Smooth muscle cell (in vitro differentiated cells): Measurements from ENCODE around the gene SLTM. TPM values are rescaled to one million over a fixed set of nuclear protein-coding genes. Genes with fewer than 3 reads are reported as not detected.
A peak's percentile ranks its signal among the peaks of the same experiment; 100 is the strongest.
"Not testable (repeated sequence)": the region's sequence is repeated elsewhere in the genome, so short reads cannot be mapped to it uniquely, and the experiment has no call there.

ENCODE experiments used
- DNase-seq: peaks from one replicate; lab custom pipeline; 2025; ENCODE audit not compliant: unreplicated experiment; lab: John Stamatoyannopoulos, UW
- H2AFZ ChIP-seq: fragments of 200-600 bp; sonication (generic); 2 replicates; pipeline ENCODE4 v1.6.0; 2016; ENCODE audit warnings: antibody characterized with exemption, low read depth, mild to moderate bottlenecking
- H3F3A ChIP-seq: fragments of 200-600 bp; sonication (generic); 2 replicates; pipeline ENCODE4 v1.6.0; 2017; ENCODE audit warnings: antibody characterized with exemption, low read depth
- H3K27ac ChIP-seq: fragments of 200-600 bp; sonication (generic); 2 replicates; pipeline ENCODE4 v1.5.1; 2016; ENCODE audit warnings: low read depth, mild to moderate bottlenecking
- H3K27me3 ChIP-seq: fragments of 200-600 bp; sonication (generic); 2 replicates; pipeline ENCODE4 v1.6.1; 2016; ENCODE audit warnings: low read depth, mild to moderate bottlenecking
- H3K36me3 ChIP-seq: fragments of 200-600 bp; sonication (generic); 2 replicates; pipeline ENCODE4 v1.5.1; 2016; ENCODE audit warnings: low read depth
- H3K4me1 ChIP-seq: fragments of 200-600 bp; sonication (generic); 2 replicates; pipeline ENCODE4 v1.5.1; 2016; ENCODE audit warnings: low read depth
- H3K4me2 ChIP-seq: fragments of 200-600 bp; sonication (generic); 2 replicates; pipeline ENCODE4 v1.6.0; 2016; ENCODE audit warnings: mild to moderate bottlenecking
- H3K4me3 ChIP-seq: fragments of 200-600 bp; sonication (generic); 2 replicates; pipeline ENCODE4 v1.5.1; 2016; ENCODE audit warnings: mild to moderate bottlenecking
- H3K79me2 ChIP-seq: fragments of 200-600 bp; sonication (generic); 2 replicates; pipeline ENCODE4 v1.6.0; 2016; ENCODE audit warnings: low read depth, mild to moderate bottlenecking
- H3K9ac ChIP-seq: fragments of 200-600 bp; sonication (generic); 2 replicates; pipeline ENCODE4 v1.6.0; 2016; ENCODE audit warnings: low read depth
- H3K9me3 ChIP-seq: fragments of 200-600 bp; sonication (generic); replicated peaks from 2 replicates; pipeline ENCODE4 v1.5.1; 2016; ENCODE audit warnings: low read depth
- H4K20me1 ChIP-seq: fragments of 200-600 bp; sonication (generic); 2 replicates; pipeline ENCODE4 v1.6.0; 2016; ENCODE audit warnings: low read depth
- WGBS: methylation state at CpG from one replicate; pipeline ENCODE4 v1.1.7; 2016; ENCODE audit warnings: low lambda C conversion rate; 5-methylcytosine and 5-hydroxymethylcytosine counted together
- polyA plus RNA-seq: library from polyadenylated mRNA; unstranded; fragments of >200 nt; fragmentation: Nextera tagmentation; extraction: Ambion mirVana; gene quantifications from 2 replicates; pipeline ENCODE4 v1.2.1, GENCODE V29; 2016
- total RNA-seq: library from RNA; depleted of rRNA; stranded (reverse); fragments of >200 nt; gene quantifications from 2 replicates; pipeline ENCODE4 v1.2.3, GENCODE V29; 2014
- TF ChIP-seq, protein P1 (sequence below): fragments of 200-600 bp; sonication (generic); IDR thresholded peaks from 2 replicates; pipeline ENCODE4 v1.5.1; 2017; ENCODE audit warnings: borderline replicate concordance, mild to moderate bottlenecking, antibody characterized with exemption; ENCODE audit not compliant: insufficient read depth, poor library complexity, severe bottlenecking

Gene SLTM
- total and polyA plus RNA-seq, 2 experiments from 2014 or later, result 43.8 to 56.8 TPM

DNA sequence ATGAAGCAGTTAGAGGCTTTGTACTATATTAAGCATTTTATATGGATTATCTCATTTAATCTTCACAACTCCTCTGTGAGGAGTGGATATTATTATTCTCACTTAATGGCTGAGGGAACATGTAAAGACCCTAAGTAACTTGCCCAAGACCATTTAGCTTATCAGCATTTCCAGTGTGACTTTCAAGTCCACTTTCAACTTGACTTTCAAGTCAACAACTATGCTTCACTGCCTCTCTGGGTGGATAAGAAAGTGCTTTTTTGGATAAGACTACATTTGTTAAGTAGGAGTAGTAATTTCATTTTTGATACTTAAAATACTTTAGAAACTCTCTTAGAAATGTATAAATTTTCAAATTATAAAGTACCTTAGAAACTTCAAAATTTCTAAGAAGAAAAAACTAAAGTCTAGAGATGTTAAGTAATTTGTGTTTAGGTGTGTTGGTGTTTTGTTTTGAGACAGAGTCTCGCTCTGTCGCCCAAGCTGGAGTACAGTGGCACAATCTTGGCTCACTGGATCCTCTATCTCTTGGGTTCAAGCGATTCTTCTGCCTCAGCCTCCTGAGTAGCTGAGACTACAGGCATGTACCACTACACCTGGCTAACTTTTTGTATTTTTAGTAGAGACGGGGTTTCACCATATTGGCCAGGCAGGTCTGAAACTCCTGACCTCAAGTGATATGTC lies 90.6 kb downstream of the SLTM start:
- Histone ChIP-seq H3K36me3 (no peaks in the 10 kb centered on the region), H3K9me3 (no peaks in the 10 kb centered on the region), H3K4me2 (no peak overlapping the region), H4K20me1 (no peaks in the 10 kb centered on the region), H3K4me1 (no peaks in the 10 kb centered on the region), H3K27me3 (no peaks in the 10 kb centered on the region), H2AFZ (no peak overlapping the region), H3F3A (no peaks in the 10 kb centered on the region), H3K4me3 (no peak overlapping the region), H3K27ac (no peak overlapping the region), H3K79me2 (no peaks in the 10 kb centered on the region), H3K9ac (no peak overlapping the region)
- no peak for DNase-seq
- WGBS, result over 99% methylated on average over 4 of the region's 4 CpGs
- TF ChIP-seq, protein P1, sequence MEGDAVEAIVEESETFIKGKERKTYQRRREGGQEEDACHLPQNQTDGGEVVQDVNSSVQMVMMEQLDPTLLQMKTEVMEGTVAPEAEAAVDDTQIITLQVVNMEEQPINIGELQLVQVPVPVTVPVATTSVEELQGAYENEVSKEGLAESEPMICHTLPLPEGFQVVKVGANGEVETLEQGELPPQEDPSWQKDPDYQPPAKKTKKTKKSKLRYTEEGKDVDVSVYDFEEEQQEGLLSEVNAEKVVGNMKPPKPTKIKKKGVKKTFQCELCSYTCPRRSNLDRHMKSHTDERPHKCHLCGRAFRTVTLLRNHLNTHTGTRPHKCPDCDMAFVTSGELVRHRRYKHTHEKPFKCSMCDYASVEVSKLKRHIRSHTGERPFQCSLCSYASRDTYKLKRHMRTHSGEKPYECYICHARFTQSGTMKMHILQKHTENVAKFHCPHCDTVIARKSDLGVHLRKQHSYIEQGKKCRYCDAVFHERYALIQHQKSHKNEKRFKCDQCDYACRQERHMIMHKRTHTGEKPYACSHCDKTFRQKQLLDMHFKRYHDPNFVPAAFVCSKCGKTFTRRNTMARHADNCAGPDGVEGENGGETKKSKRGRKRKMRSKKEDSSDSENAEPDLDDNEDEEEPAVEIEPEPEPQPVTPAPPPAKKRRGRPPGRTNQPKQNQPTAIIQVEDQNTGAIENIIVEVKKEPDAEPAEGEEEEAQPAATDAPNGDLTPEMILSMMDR, result no peak

DNA sequence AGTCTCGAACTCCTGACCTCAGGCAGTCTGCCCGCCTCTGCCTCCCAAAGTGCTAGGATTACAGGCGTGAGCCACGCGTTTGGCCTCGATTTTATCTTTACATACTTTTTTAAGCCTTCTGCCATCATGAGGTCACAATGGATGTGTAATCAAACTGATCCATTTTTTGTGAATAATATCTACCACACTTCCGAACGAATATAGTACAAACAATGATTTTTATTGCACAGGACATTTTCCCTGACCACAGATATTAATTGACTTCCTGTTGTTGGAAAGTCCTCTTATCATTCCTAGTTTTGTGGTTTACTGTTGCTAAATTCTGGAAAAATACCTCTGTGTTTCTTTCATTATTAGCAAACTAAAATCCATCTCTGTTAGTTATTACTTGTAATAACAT lies 93.4 kb downstream of the SLTM start:
- H3F3A ChIP-seq, result no peaks in the 10 kb centered on the region
- H4K20me1 ChIP-seq, result no peaks in the 10 kb centered on the region
- no peaks in the 10 kb centered on the region for H3K27me3 ChIP-seq
- no peaks in the 10 kb centered on the region for H3K79me2 ChIP-seq
- TF ChIP-seq, protein P1, result no peak
- no peaks in the 10 kb centered on the region for H3K9me3 ChIP-seq
- no peaks in the 10 kb centered on the region for H3K36me3 ChIP-seq
- no peaks in the 10 kb centered on the region for H3K4me1 ChIP-seq
- DNase-seq, result no peak
- H2AFZ ChIP-seq, result no peak overlapping the region
- WGBS, result 78% methylated on average over 8 of the region's 8 CpGs
- H3K4me2 ChIP-seq, result no peak overlapping the region
- H3K27ac ChIP-seq, result no peak overlapping the region
- no peak overlapping the region for H3K9ac ChIP-seq
- H3K4me3 ChIP-seq, result no peak overlapping the region

DNA sequence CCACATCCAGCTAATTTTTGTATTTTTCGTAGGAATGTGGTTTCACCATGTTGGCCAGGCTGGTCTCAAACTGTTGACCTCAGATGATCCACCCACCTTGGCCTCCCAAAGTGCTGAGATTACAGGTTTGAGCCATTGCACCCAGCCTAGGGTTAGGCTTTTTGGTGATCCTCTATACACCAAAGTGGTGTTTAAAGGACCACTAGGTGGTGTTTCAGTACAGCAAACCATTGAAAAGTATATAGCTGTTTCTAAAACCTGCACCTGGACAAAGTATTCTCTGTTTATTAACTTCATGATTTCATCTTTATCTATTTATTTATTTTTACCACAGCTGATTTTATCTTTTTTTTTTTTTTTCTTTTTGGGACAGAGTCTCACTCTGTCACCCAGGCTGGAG lies 94.0 kb downstream of the SLTM start:
- no peak overlapping the region for H2AFZ ChIP-seq
- 94% methylated on average over 1 of the region's 1 CpG for whole genome bisulfite sequencing

DNA sequence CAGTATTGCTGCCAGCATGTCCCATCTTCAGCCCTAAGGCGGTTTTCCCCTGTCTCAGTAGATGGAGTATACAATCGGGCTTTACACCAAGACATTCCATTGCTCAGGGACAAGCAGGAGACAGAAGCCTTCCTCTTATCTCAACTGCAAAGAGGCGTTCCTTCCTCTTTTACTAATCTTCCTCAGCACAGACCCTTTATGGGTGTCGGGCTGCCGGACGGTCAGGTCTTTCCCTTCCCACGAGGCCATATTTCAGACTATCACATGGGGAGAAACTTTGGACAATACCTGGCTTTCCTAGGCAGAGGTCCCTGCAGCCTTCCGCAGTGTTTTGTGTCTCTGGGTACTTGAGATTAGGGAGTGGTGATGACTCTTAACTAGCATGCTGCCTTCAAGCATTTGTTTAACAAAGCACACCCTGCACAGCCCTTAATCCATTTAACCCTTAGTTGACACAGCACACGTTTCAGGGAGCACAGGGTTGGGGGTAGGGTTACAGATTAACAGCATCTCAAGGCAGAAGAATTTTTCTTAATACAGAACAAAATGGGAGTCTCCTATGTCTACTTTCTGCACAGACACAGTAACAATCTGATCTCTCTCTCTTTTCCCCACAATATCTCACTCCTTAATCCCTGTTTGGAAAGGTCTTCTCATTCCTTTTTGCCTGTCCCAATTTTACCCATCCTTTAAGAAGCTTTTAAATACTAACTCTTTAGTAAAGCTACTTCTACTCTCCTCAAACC lies 99.6 kb downstream of the SLTM start:
- not testable (repeated sequence) for H3K9me3 ChIP-seq, H3K27ac ChIP-seq, H3K4me3 ChIP-seq, H3K79me2 ChIP-seq, H3K9ac ChIP-seq, H3K36me3 ChIP-seq, H3F3A ChIP-seq, H4K20me1 ChIP-seq, H2AFZ ChIP-seq, DNase-seq, H3K27me3 ChIP-seq
- H3K4me1 ChIP-seq, result peaks cover 16% of the 10 kb centered on the region
- peak overlapping the region; percentile 29 for H3K4me2 ChIP-seq
- WGBS, result 9% methylated on average over 9 of the region's 9 CpGs

More for the DNA sequence above, 94.0 kb downstream of the SLTM start:
- DNase-seq, result no peak
- Histone ChIP-seq H4K20me1 (no peaks in the 10 kb centered on the region), H3K4me2 (no peak overlapping the region), H3K27ac (no peak overlapping the region), H3K9me3 (no peaks in the 10 kb centered on the region), H3K27me3 (no peaks in the 10 kb centered on the region), H3K9ac (no peak overlapping the region), H3K4me1 (no peaks in the 10 kb centered on the region), H3K79me2 (no peaks in the 10 kb centered on the region), H3F3A (no peaks in the 10 kb centered on the region), H3K36me3 (no peaks in the 10 kb centered on the region), H3K4me3 (no peak overlapping the region)
- TF ChIP-seq, protein P1, result peak; percentile 5
